Left lung (tissue), 10 donors: ENCODE measurements around the gene MGAT5. TPM values are rescaled to one million over a fixed set of nuclear protein-coding genes. Genes with fewer than 3 reads are reported as not detected.

Source experiments
- ATAC-seq: fragments of 200-7000 bp; cut with Tn5 transposase; one replicate; pipeline ENCODE4 v1.9.1; 2020; ENCODE audit warnings: moderate library complexity
- DNase-seq, 4 donors: peaks; one replicate each; pipeline ENCODE4 v3.0.0-alpha.2; 2013 to 2020
- H3K27ac ChIP-seq, 2 donors: fragments of 200-600 bp; sonication (generic) in 1 of 2; one replicate each; pipeline versions ENCODE4 v1.5.0 to v1.8.0; 2020 to 2021
- H3K27me3 ChIP-seq, 2 donors: fragments of 200-600 bp; sonication (generic) in 1 of 2; one replicate each; pipeline versions ENCODE4 v1.5.0 to v1.8.0; 2020 to 2021
- H3K36me3 ChIP-seq, 2 donors: fragments of 200-600 bp; sonication (generic) in 1 of 2; one replicate each; pipeline versions ENCODE4 v1.5.0 to v1.8.0; 2020 to 2021
- H3K4me1 ChIP-seq, 2 donors: fragments of 200-600 bp; one replicate each; pipeline ENCODE4 v1.8.0; 2021
- H3K4me3 ChIP-seq, 2 donors: fragments of 200-600 bp; sonication (generic) in 1 of 2; one replicate each; pipeline versions ENCODE4 v1.5.0 to v1.8.0; 2020 to 2021; ENCODE audit warnings: mild to moderate bottlenecking in 1 of 2
- H3K9me3 ChIP-seq, 2 donors: fragments of 200-600 bp; sonication (generic) in 1 of 2; one replicate each; pipeline versions ENCODE4 v1.5.0 to v1.8.0; 2020 to 2021
- CTCF ChIP-seq, 2 donors: fragments of 200-600 bp; sonication (generic) in 1 of 2; IDR thresholded peaks; one replicate each; pipeline versions ENCODE4 v1.5.0 to v1.8.0; 2021; ENCODE audit warnings: antibody characterized with exemption in 2 of 2
- intact Hi-C, 2 donors: fragments of 100-400 bp; cut with DNase I; formaldehyde crosslinking; loops; one replicate each; pipeline versions ENCODE4 v1.11.2 to v1.14.2; 2022
- polyA plus RNA-seq, 6 donors: library from polyadenylated mRNA; unstranded; fragments of 120-200 nt; gene quantifications; one replicate each; pipeline ENCODE4 v1.2.1, GENCODE V29; 2013; ENCODE audit not compliant: insufficient read length in 6 of 6
- total RNA-seq, 2 donors: library from RNA; stranded (reverse); fragmentation: NEBNext Ultra II Directional; extraction: Animal tissue kit (Norgen Biotek cat#: 25700); gene quantifications; one replicate each; pipeline ENCODE4 v1.2.1, GENCODE V29; 2021
- donor health status: DM: no; HTN: yes; CAD: no.
- donor health status: DM: no; HTN: no; CAD: no.

MGAT5 gene
- total and polyA plus RNA-seq, 8 donors = 24.5 to 57.0 (median 28.1) TPM

DNA sequence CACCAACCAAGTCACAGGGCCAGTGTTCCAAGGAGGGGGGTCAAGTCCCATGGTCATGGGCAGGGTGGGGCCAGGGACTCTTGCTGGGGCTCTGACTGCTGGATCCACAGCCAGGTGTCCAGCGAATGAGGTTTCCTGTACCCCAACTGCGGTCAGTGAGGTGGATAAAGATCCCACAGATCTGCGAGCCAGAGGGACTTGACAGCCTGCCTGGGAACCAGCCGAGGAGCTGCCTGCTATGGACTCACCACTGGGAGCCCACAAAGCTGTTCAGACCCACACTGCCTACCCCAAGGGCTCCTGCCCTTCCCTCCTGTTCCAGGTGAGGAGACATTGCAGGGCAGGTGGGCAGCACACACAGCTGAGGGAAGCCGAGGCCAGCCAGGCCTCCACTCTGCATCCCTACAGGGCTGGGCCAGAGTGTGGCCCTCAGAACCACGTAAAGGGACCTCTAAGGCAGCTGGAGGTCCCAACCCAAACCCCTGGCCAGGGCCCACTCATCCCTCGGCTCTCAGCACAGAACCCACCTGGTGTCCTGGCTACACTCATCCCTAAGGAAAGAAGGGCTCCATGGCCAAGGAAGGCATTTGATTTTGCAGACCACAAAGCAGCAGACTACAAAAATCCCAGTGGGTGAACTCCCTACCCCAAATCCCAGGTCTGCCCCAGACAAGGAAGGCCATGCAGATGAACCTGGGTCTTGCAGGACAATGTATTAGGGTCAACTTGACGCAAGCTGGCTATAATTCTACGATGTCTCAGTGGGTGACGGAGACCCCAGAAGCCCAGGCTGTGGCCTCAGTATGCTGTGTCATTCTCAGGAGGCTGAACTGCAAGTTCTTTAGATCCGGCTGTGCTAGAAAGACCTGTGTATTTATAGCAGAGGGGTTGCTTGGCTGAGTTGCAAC, 209.2 kb downstream of the MGAT5 start:
- H3K36me3 ChIP-seq = no peaks in the 10 kb centered on the region
- H3K27me3 ChIP-seq = no peaks in the 10 kb centered on the region
- TF ChIP-seq CTCF (IDR thresholded peaks at IDR 0.05) = no peak
- H3K4me3 ChIP-seq = no peak overlapping the region
- no peaks in the 10 kb centered on the region for H3K9me3 ChIP-seq
- intact Hi-C loops = no loop called here
- peaks cover 0 to 7% of the 10 kb centered on the region in 2 donors for H3K4me1 ChIP-seq
- DNase-seq (no peak), ATAC-seq (no peak)
- no peak overlapping the region for H3K27ac ChIP-seq

DNA sequence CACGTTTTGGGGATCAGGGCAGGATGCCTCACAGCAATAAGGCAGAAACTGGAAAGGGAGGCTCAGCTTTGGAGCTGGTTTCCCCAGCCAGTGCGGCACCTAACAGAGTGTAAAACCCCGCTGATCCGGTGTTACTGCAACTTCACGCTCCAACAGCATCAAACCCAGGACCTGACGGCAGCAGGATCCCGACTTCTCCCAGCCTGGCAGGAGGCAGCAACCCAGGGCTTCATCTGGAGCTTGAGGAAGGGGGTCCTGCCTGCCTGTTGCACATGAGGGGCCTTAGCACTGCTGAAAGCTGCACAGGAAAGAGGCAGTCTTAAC, 209.8 kb downstream of the MGAT5 start:
- H3K4me3 ChIP-seq = no peak overlapping the region
- ATAC-seq (no peak), DNase-seq (no peak)
- intact Hi-C loops = no loop called here
- H3K27me3 ChIP-seq = no peaks in the 10 kb centered on the region
- TF ChIP-seq CTCF (IDR thresholded peaks at IDR 0.05) = no peak
- H3K4me1 ChIP-seq = peaks cover 0 to 7% of the 10 kb centered on the region in 2 donors
- no peaks in the 10 kb centered on the region for H3K36me3 ChIP-seq
- H3K9me3 ChIP-seq = no peaks in the 10 kb centered on the region
- H3K27ac ChIP-seq = no peak overlapping the region

- H3K4me1 ChIP-seq = peaks cover 0 to 7% of the 10 kb centered on the region in 2 donors
- no peak for TF ChIP-seq CTCF (IDR thresholded peaks at IDR 0.05)
- H3K27me3 ChIP-seq = no peaks in the 10 kb centered on the region
- H3K36me3 ChIP-seq = no peaks in the 10 kb centered on the region
- H3K4me3 ChIP-seq = no peak overlapping the region
- H3K27ac ChIP-seq = no peak overlapping the region
- DNase-seq (no peak), ATAC-seq (no peak)
- H3K9me3 ChIP-seq = no peaks in the 10 kb centered on the region
- intact Hi-C loops = no loop called here
These were observed 211.6 kb downstream of the MGAT5 start for GRCh38 chr2:134465228-134466105.

DNA sequence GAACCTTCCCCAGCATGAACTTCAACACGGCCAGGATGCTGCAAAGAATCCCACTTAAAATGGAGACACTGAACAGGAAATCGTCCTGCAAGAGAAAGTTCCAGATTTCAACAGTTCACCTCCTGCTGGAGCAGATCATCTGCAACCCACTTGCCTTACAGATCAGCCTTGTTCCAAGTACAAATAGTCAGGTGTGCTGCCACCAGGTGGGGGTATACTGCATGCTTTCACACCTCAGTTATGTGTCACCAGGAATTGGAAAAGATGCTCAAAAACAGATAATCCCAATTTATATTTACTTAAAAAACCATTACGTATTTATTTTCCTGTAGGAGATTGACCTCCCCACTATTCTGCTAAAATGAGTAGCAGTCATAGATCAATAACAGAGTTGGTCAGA, 212.3 kb downstream of the MGAT5 start:
- H3K4me1 ChIP-seq = peaks cover 0 to 3% of the 10 kb centered on the region in 2 donors
- H3K9me3 ChIP-seq = no peaks in the 10 kb centered on the region
- H3K27ac ChIP-seq = no peak overlapping the region
- ATAC-seq (no peak), DNase-seq (no peak)
- intact Hi-C loops = no loop called here
- H3K36me3 ChIP-seq = no peaks in the 10 kb centered on the region
- no peak for TF ChIP-seq CTCF (IDR thresholded peaks at IDR 0.05)
- H3K27me3 ChIP-seq = no peaks in the 10 kb centered on the region
- no peak overlapping the region for H3K4me3 ChIP-seq

GRCh38 chr2:134468164-134468563, 214.3 kb downstream of the MGAT5 start:
- DNase-seq = no peak
- Histone ChIP-seq H3K27ac (no peak overlapping the region), H3K4me3 (no peak overlapping the region), H3K27me3 (no peaks in the 10 kb centered on the region), H3K36me3 (no peaks in the 10 kb centered on the region), H3K4me1 (no peaks in the 10 kb centered on the region), H3K9me3 (no peaks in the 10 kb centered on the region)
- ATAC-seq = no peak
- intact Hi-C loops = no loop called here
- no peak for TF ChIP-seq CTCF (IDR thresholded peaks at IDR 0.05)
